ENCODE results near the gene FLG. TPM values are rescaled to one million over a fixed set of nuclear protein-coding genes. Genes with fewer than 3 reads are reported as not detected.
"Not testable (repeated sequence)": the region's sequence is repeated elsewhere in the genome, so short reads cannot be mapped to it uniquely, and the experiment has no call there.

FLG gene
- total and polyA plus RNA-seq, 2 of the 4 experiments (the other 2 are of a cell fraction), result under 0.01 TPM; not detected in 1

DNA sequence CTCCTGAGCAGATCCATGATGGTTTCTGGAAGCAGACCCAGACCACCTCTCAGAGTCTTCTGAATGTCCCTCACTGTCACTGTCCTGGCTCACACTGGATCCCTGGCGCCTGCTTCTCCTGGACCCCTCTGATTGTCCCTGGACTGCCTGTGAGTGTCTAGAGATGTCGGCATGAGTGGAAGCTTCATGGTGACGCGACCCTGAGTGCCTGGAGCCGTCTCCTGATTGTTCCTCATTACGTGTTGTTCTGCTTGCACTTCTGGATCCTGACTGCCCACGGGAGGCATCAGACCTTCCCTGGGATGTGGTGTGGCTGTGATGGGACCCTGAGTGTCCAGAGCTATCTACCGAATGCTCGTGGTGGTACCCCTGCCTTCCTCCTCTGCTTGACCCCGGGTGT is 18.9 kb downstream of the FLG start:
- H2BK15ac ChIP-seq (ENCODE audit: low read depth, low read length); BruUV-seq (replicated peaks); H4K8ac ChIP-seq (ENCODE audit: low read depth in 2 of 2, low read length in 2 of 2); H3K4me1 ChIP-seq (ENCODE audit: control insufficient read depth, insufficient read depth, low read length); H3K79me1 ChIP-seq (ENCODE audit: low read depth in 1 of 2, low read length in 2 of 2); H4K5ac ChIP-seq (ENCODE audit: low read depth, low read length); H4K20me1 ChIP-seq (ENCODE audit: insufficient read depth, low read length); H2BK120ac ChIP-seq (ENCODE audit: low read depth, low read length); H2BK20ac ChIP-seq (ENCODE audit: low read depth, low read length); dilution Hi-C loops (cut with HindIII; ENCODE audit: low sequenced_read_pairs, unreplicated experiment); H3K4ac ChIP-seq (ENCODE audit: low read depth, low read length); H2BK5ac ChIP-seq (ENCODE audit: low read depth, low read length, poor library complexity, severe bottlenecking); H3K27ac ChIP-seq (ENCODE audit: insufficient read depth, low read length); H3K14ac ChIP-seq (replicated peaks; ENCODE audit: low read depth, low read length); H2AK9ac ChIP-seq (replicated peaks; ENCODE audit: low read depth, low read length, poor library complexity); H3K23ac ChIP-seq (ENCODE audit: low read depth, low read length); H4K91ac ChIP-seq (ENCODE audit: insufficient read depth, low read depth, low read length); H3K18ac ChIP-seq (ENCODE audit: low read depth, low read length); H3K9me1 ChIP-seq (ENCODE audit: insufficient read depth, low read length); DNase-seq; H3K36me3 ChIP-seq (ENCODE audit: control insufficient read depth, insufficient read depth, low read length); H3K4me2 ChIP-seq (ENCODE audit: low read depth, low read length); H3K56ac ChIP-seq (ENCODE audit: extremely low read depth, insufficient read depth, low read length); H3K27me3 ChIP-seq (ENCODE audit: control insufficient read depth, insufficient read depth, low read length); in situ Hi-C loops (cut with MboI; ENCODE audit: low sequenced_read_pairs); H3K4me3 ChIP-seq (ENCODE audit: insufficient read depth, low read depth, low read length); H2AFZ ChIP-seq (replicated peaks; ENCODE audit: low read length, poor library complexity); H3K9ac ChIP-seq (ENCODE audit: low read depth, low read length); CTCF ChIA-PET; ATAC-seq (ENCODE audit: low read depth); POLR2A ChIA-PET (ENCODE audit: unreplicated experiment); intact Hi-C loops (cut with micrococcal nuclease); H2AK5ac ChIP-seq (ENCODE audit: low read depth, low read length): not testable (repeated sequence)
- WGBS, 2 experiments (ENCODE audit: extremely low coverage in 2 of 2, insufficient read length in 1 of 2), result no CpG with 5 or more reads among the region's 10 CpGs
- peaks cover 18% of the 10 kb centered on the region for H3K9me3 ChIP-seq (ENCODE audit: control insufficient read depth, insufficient read depth, low read length)

DNA sequence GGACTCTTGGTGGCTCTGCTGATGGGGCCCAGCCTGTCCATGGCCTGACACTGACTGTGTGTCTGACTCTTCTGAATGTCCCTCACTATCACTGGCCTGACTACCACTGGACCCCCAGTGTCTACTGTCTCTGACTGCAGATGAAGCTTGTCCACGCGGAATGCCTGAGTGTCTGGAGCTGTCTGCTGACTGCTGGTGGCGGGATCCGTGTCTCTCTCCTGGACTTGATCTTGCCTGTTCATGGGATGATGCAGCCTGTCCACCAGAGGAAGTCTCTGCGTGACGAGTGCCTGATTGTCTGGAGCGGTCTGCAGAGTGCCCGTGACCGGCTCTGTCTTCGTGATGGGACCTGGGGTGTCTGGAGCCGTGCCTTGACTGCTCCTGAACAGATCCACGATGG is 20.3 kb downstream of the FLG start:
- H4K20me1 ChIP-seq (ENCODE audit: insufficient read depth, low read length); BruUV-seq (replicated peaks); H3K27ac ChIP-seq (ENCODE audit: insufficient read depth, low read length); H4K8ac ChIP-seq (ENCODE audit: low read depth in 2 of 2, low read length in 2 of 2); H2BK5ac ChIP-seq (ENCODE audit: low read depth, low read length, poor library complexity, severe bottlenecking); H3K4me3 ChIP-seq (ENCODE audit: insufficient read depth, low read depth, low read length); ATAC-seq (ENCODE audit: low read depth); H2BK20ac ChIP-seq (ENCODE audit: low read depth, low read length); H2BK120ac ChIP-seq (ENCODE audit: low read depth, low read length); CTCF ChIA-PET; H3K4me1 ChIP-seq (ENCODE audit: control insufficient read depth, insufficient read depth, low read length); H3K4ac ChIP-seq (ENCODE audit: low read depth, low read length); DNase-seq; H2AFZ ChIP-seq (replicated peaks; ENCODE audit: low read length, poor library complexity); POLR2A ChIA-PET (ENCODE audit: unreplicated experiment); H3K9ac ChIP-seq (ENCODE audit: low read depth, low read length); H3K18ac ChIP-seq (ENCODE audit: low read depth, low read length); H4K5ac ChIP-seq (ENCODE audit: low read depth, low read length); H3K27me3 ChIP-seq (ENCODE audit: control insufficient read depth, insufficient read depth, low read length); H2AK5ac ChIP-seq (ENCODE audit: low read depth, low read length); H3K4me2 ChIP-seq (ENCODE audit: low read depth, low read length); H3K56ac ChIP-seq (ENCODE audit: extremely low read depth, insufficient read depth, low read length); H3K36me3 ChIP-seq (ENCODE audit: control insufficient read depth, insufficient read depth, low read length); H3K9me1 ChIP-seq (ENCODE audit: insufficient read depth, low read length); in situ Hi-C loops (cut with MboI; ENCODE audit: low sequenced_read_pairs); H2AK9ac ChIP-seq (replicated peaks; ENCODE audit: low read depth, low read length, poor library complexity); intact Hi-C loops (cut with micrococcal nuclease); H3K23ac ChIP-seq (ENCODE audit: low read depth, low read length); H2BK15ac ChIP-seq (ENCODE audit: low read depth, low read length); H3K79me1 ChIP-seq (ENCODE audit: low read depth in 1 of 2, low read length in 2 of 2); dilution Hi-C loops (cut with HindIII; ENCODE audit: low sequenced_read_pairs, unreplicated experiment); H4K91ac ChIP-seq (ENCODE audit: insufficient read depth, low read depth, low read length); H3K14ac ChIP-seq (replicated peaks; ENCODE audit: low read depth, low read length): not testable (repeated sequence)
- WGBS, 2 experiments (ENCODE audit: extremely low coverage in 2 of 2, insufficient read length in 1 of 2), result 54% methylated on average over 5 of the region's 12 CpGs; no CpG with 5 or more reads in 1 of the 2 experiments
- H3K9me3 ChIP-seq (ENCODE audit: control insufficient read depth, insufficient read depth, low read length), result peaks cover 15% of the 10 kb centered on the region

All from IMR-90 (cell line).